ENCODE measurements around the gene DNAJC7.
"Not testable (repeated sequence)": the region's sequence is repeated elsewhere in the genome, so short reads cannot be mapped to it uniquely, and the experiment has no call there.

Gene DNAJC7

GRCh38 chr17:42041619-42042018, 24.4 kb upstream of the DNAJC7 start:
- DNase-seq (ENCODE audit: low read depth): no peak

- DNase-seq (ENCODE audit: low read depth): no peak
Measured at GRCh38 chr17:42040818-42041217, 23.6 kb upstream of the DNAJC7 start.

- DNase-seq (ENCODE audit: low read depth): no peak
Measured at GRCh38 chr17:42039794-42040763, 22.8 kb upstream of the DNAJC7 start.

GRCh38 chr17:42038221-42038973, 21.2 kb upstream of the DNAJC7 start:
- no peak for DNase-seq (ENCODE audit: low read depth)

GRCh38 chr17:42034059-42034458, 16.8 kb upstream of the DNAJC7 start:
- DNase-seq (ENCODE audit: low read depth): no peak

GRCh38 chr17:42031584-42031983, 14.3 kb upstream of the DNAJC7 start:
- no peak for DNase-seq (ENCODE audit: low read depth)

- no peak for DNase-seq (ENCODE audit: low read depth)
Measured at GRCh38 chr17:42028791-42029127, 11.5 kb upstream of the DNAJC7 start.

- DNase-seq (ENCODE audit: low read depth): no peak
Measured at GRCh38 chr17:42027961-42028790, 10.9 kb upstream of the DNAJC7 start.

- DNase-seq (ENCODE audit: low read depth): no peak
Measured at GRCh38 chr17:42027590-42027889, 10.3 kb upstream of the DNAJC7 start.

GRCh38 chr17:42026857-42027589, 9.8 kb upstream of the DNAJC7 start:
- DNase-seq (ENCODE audit: low read depth): no peak

- DNase-seq (ENCODE audit: low read depth): no peak
Measured at GRCh38 chr17:42025936-42026335, 8.7 kb upstream of the DNAJC7 start.

GRCh38 chr17:42025191-42025579, 7.9 kb upstream of the DNAJC7 start:
- DNase-seq (ENCODE audit: low read depth): no peak

GRCh38 chr17:42023524-42024349, 6.5 kb upstream of the DNAJC7 start:
- DNase-seq (ENCODE audit: low read depth): no peak

GRCh38 chr17:42020845-42021244, 3.6 kb upstream of the DNAJC7 start:
- DNase-seq (ENCODE audit: low read depth): not testable (repeated sequence)

- peak; percentile 88 for DNase-seq (ENCODE audit: low read depth)
Measured at GRCh38 chr17:42019509-42020404, 2.5 kb upstream of the DNAJC7 start, which contains the start of gene NKIRAS2. Gene NKIRAS2, plus strand, starts transcription at chr17:42020090. Its CDS starts 1,488 bp downstream, at chr17:42021578.

GRCh38 chr17:42018988-42019387, 1.7 kb upstream of the DNAJC7 start:
- no peak for DNase-seq (ENCODE audit: low read depth)

- no peak for DNase-seq (ENCODE audit: low read depth)
Measured at GRCh38 chr17:42018339-42018738, 1.1 kb upstream of the DNAJC7 start.

GRCh38 chr17:42017866-42018200, 594 bp upstream of the DNAJC7 start:
- DNase-seq (ENCODE audit: low read depth): no peak

GRCh38 chr17:42016411-42016831, 818 bp downstream of the DNAJC7 start:
- no peak for DNase-seq (ENCODE audit: low read depth)

GRCh38 chr17:42013740-42014139, 3.5 kb downstream of the DNAJC7 start:
- DNase-seq (ENCODE audit: low read depth): not testable (repeated sequence)

Measured in activated T-cell treated with anti-CD3 and anti-CD28 coated beads for 1 hour (primary cell).